ENCODE data around the gene SWAP70.

Gene SWAP70

GRCh38 chr11:9773524-9773923 lies 109.6 kb downstream of the SWAP70 start:
- Histone ChIP-seq H3K36me3 (ENCODE audit: insufficient read depth, low read length) (peaks cover 5% of the 10 kb centered on the region), H2AFZ (ENCODE audit: low read length, unreplicated experiment) (no peak overlapping the region), H3K27ac (ENCODE audit: low read depth, low read length) (no peak overlapping the region), H3K4me1 (ENCODE audit: control insufficient read depth, insufficient read depth, low read length, unreplicated experiment) (peaks cover 26% of the 10 kb centered on the region), H3K4me3 (ENCODE audit: low read depth, low read length) (no peak overlapping the region), H3K27me3 (ENCODE audit: insufficient read depth, low read length) (no peaks in the 10 kb centered on the region), H3K79me2 (ENCODE audit: control insufficient read depth, insufficient read depth, low read length, unreplicated experiment) (peaks cover 5% of the 10 kb centered on the region)

- Histone ChIP-seq H3K4me1 (ENCODE audit: control insufficient read depth, insufficient read depth, low read length, unreplicated experiment) (peaks cover 26% of the 10 kb centered on the region), H3K27ac (ENCODE audit: low read depth, low read length) (peak overlapping the region; percentile 74), H3K27me3 (ENCODE audit: insufficient read depth, low read length) (no peaks in the 10 kb centered on the region), H3K36me3 (ENCODE audit: insufficient read depth, low read length) (peaks cover 5% of the 10 kb centered on the region), H3K4me3 (ENCODE audit: low read depth, low read length) (no peak overlapping the region), H2AFZ (ENCODE audit: low read length, unreplicated experiment) (no peak overlapping the region), H3K79me2 (ENCODE audit: control insufficient read depth, insufficient read depth, low read length, unreplicated experiment) (peaks cover 5% of the 10 kb centered on the region)
Observed at GRCh38 chr11:9774109-9774508, 110.2 kb downstream of the SWAP70 start.

- peak overlapping the region; percentile 5; the same call in 1 of the 2 replicates for H3K4me3 ChIP-seq (ENCODE audit: low read depth, low read length)
- H3K27ac ChIP-seq (ENCODE audit: low read depth, low read length): peak overlapping the region; percentile 74
- H3K4me1 ChIP-seq (ENCODE audit: control insufficient read depth, insufficient read depth, low read length, unreplicated experiment): peaks cover 26% of the 10 kb centered on the region
- no peaks in the 10 kb centered on the region for H3K27me3 ChIP-seq (ENCODE audit: insufficient read depth, low read length)
- H2AFZ ChIP-seq (ENCODE audit: low read length, unreplicated experiment): no peak overlapping the region
- peaks cover 12% of the 10 kb centered on the region for H3K36me3 ChIP-seq (ENCODE audit: insufficient read depth, low read length)
- H3K79me2 ChIP-seq (ENCODE audit: control insufficient read depth, insufficient read depth, low read length, unreplicated experiment): peaks cover 5% of the 10 kb centered on the region
Observed at GRCh38 chr11:9774591-9775397, 110.9 kb downstream of the SWAP70 start.

GRCh38 chr11:9775398-9775779 lies 111.5 kb downstream of the SWAP70 start:
- peaks cover 5% of the 10 kb centered on the region for H3K79me2 ChIP-seq (ENCODE audit: control insufficient read depth, insufficient read depth, low read length, unreplicated experiment)
- no peak overlapping the region for H2AFZ ChIP-seq (ENCODE audit: low read length, unreplicated experiment)
- H3K27ac ChIP-seq (ENCODE audit: low read depth, low read length): peak overlapping the region; percentile 74
- peaks cover 26% of the 10 kb centered on the region for H3K4me1 ChIP-seq (ENCODE audit: control insufficient read depth, insufficient read depth, low read length, unreplicated experiment)
- peak overlapping the region; percentile 5; the same call in 1 of the 2 replicates for H3K4me3 ChIP-seq (ENCODE audit: low read depth, low read length)
- peaks cover 18% of the 10 kb centered on the region for H3K36me3 ChIP-seq (ENCODE audit: insufficient read depth, low read length)
- H3K27me3 ChIP-seq (ENCODE audit: insufficient read depth, low read length): no peaks in the 10 kb centered on the region

GRCh38 chr11:9776203-9776602 lies 112.3 kb downstream of the SWAP70 start:
- Histone ChIP-seq H3K4me3 (ENCODE audit: low read depth, low read length) (no peak overlapping the region), H3K27me3 (ENCODE audit: insufficient read depth, low read length) (no peaks in the 10 kb centered on the region), H2AFZ (ENCODE audit: low read length, unreplicated experiment) (no peak overlapping the region), H3K27ac (ENCODE audit: low read depth, low read length) (peak overlapping the region; percentile 74; the same call in 1 of the 2 replicates), H3K79me2 (ENCODE audit: control insufficient read depth, insufficient read depth, low read length, unreplicated experiment) (peaks cover 5% of the 10 kb centered on the region), H3K36me3 (ENCODE audit: insufficient read depth, low read length) (peaks cover 25% of the 10 kb centered on the region), H3K4me1 (ENCODE audit: control insufficient read depth, insufficient read depth, low read length, unreplicated experiment) (peaks cover 26% of the 10 kb centered on the region)

GRCh38 chr11:9777066-9777465 lies 113.2 kb downstream of the SWAP70 start:
- Histone ChIP-seq H3K27me3 (ENCODE audit: insufficient read depth, low read length) (no peaks in the 10 kb centered on the region), H3K27ac (ENCODE audit: low read depth, low read length) (no peak overlapping the region), H3K4me3 (ENCODE audit: low read depth, low read length) (no peak overlapping the region), H3K4me1 (ENCODE audit: control insufficient read depth, insufficient read depth, low read length, unreplicated experiment) (peaks cover 26% of the 10 kb centered on the region), H3K36me3 (ENCODE audit: insufficient read depth, low read length) (peaks cover 30% of the 10 kb centered on the region), H3K79me2 (ENCODE audit: control insufficient read depth, insufficient read depth, low read length, unreplicated experiment) (peaks cover 5% of the 10 kb centered on the region), H2AFZ (ENCODE audit: low read length, unreplicated experiment) (no peak overlapping the region)

- peaks cover 26% of the 10 kb centered on the region for H3K4me1 ChIP-seq (ENCODE audit: control insufficient read depth, insufficient read depth, low read length, unreplicated experiment)
- peaks cover 30% of the 10 kb centered on the region for H3K36me3 ChIP-seq (ENCODE audit: insufficient read depth, low read length)
- peaks cover 5% of the 10 kb centered on the region for H3K79me2 ChIP-seq (ENCODE audit: control insufficient read depth, insufficient read depth, low read length, unreplicated experiment)
- H3K27me3 ChIP-seq (ENCODE audit: insufficient read depth, low read length): no peaks in the 10 kb centered on the region
- no peak overlapping the region for H3K4me3 ChIP-seq (ENCODE audit: low read depth, low read length)
- no peak overlapping the region for H3K27ac ChIP-seq (ENCODE audit: low read depth, low read length)
- H2AFZ ChIP-seq (ENCODE audit: low read length, unreplicated experiment): no peak overlapping the region
Observed at GRCh38 chr11:9777525-9777924, 113.6 kb downstream of the SWAP70 start.

GRCh38 chr11:9780929-9781328 lies 117.1 kb downstream of the SWAP70 start:
- Histone ChIP-seq H3K79me2 (ENCODE audit: control insufficient read depth, insufficient read depth, low read length, unreplicated experiment) (peaks cover 5% of the 10 kb centered on the region), H3K36me3 (ENCODE audit: insufficient read depth, low read length) (peaks cover 35% of the 10 kb centered on the region), H3K4me3 (ENCODE audit: low read depth, low read length) (no peak overlapping the region), H3K27ac (ENCODE audit: low read depth, low read length) (no peak overlapping the region), H3K4me1 (ENCODE audit: control insufficient read depth, insufficient read depth, low read length, unreplicated experiment) (peaks cover 13% of the 10 kb centered on the region), H2AFZ (ENCODE audit: low read length, unreplicated experiment) (no peak overlapping the region), H3K27me3 (ENCODE audit: insufficient read depth, low read length) (no peaks in the 10 kb centered on the region)

- peaks cover 39% of the 10 kb centered on the region for H3K36me3 ChIP-seq (ENCODE audit: insufficient read depth, low read length)
- no peak overlapping the region for H2AFZ ChIP-seq (ENCODE audit: low read length, unreplicated experiment)
- no peak overlapping the region for H3K4me3 ChIP-seq (ENCODE audit: low read depth, low read length)
- H3K27ac ChIP-seq (ENCODE audit: low read depth, low read length): no peak overlapping the region
- no peaks in the 10 kb centered on the region for H3K79me2 ChIP-seq (ENCODE audit: control insufficient read depth, insufficient read depth, low read length, unreplicated experiment)
- H3K27me3 ChIP-seq (ENCODE audit: insufficient read depth, low read length): no peaks in the 10 kb centered on the region
- peaks cover 21% of the 10 kb centered on the region for H3K4me1 ChIP-seq (ENCODE audit: control insufficient read depth, insufficient read depth, low read length, unreplicated experiment)
Observed at GRCh38 chr11:9783986-9784385, 120.1 kb downstream of the SWAP70 start.

- H3K4me1 ChIP-seq (ENCODE audit: control insufficient read depth, insufficient read depth, low read length, unreplicated experiment): peaks cover 22% of the 10 kb centered on the region
- no peaks in the 10 kb centered on the region for H3K27me3 ChIP-seq (ENCODE audit: insufficient read depth, low read length)
- no peaks in the 10 kb centered on the region for H3K79me2 ChIP-seq (ENCODE audit: control insufficient read depth, insufficient read depth, low read length, unreplicated experiment)
- no peak overlapping the region for H3K4me3 ChIP-seq (ENCODE audit: low read depth, low read length)
- H3K27ac ChIP-seq (ENCODE audit: low read depth, low read length): no peak overlapping the region
- H3K36me3 ChIP-seq (ENCODE audit: insufficient read depth, low read length): peaks cover 34% of the 10 kb centered on the region
- H2AFZ ChIP-seq (ENCODE audit: low read length, unreplicated experiment): no peak overlapping the region
Observed at GRCh38 chr11:9784602-9785315, 120.9 kb downstream of the SWAP70 start.

GRCh38 chr11:9787260-9787659 lies 123.4 kb downstream of the SWAP70 start:
- Histone ChIP-seq H2AFZ (ENCODE audit: low read length, unreplicated experiment) (no peak overlapping the region), H3K36me3 (ENCODE audit: insufficient read depth, low read length) (peaks cover 19% of the 10 kb centered on the region), H3K79me2 (ENCODE audit: control insufficient read depth, insufficient read depth, low read length, unreplicated experiment) (no peaks in the 10 kb centered on the region), H3K27me3 (ENCODE audit: insufficient read depth, low read length) (no peaks in the 10 kb centered on the region), H3K4me3 (ENCODE audit: low read depth, low read length) (no peak overlapping the region), H3K27ac (ENCODE audit: low read depth, low read length) (peak overlapping the region; percentile 45), H3K4me1 (ENCODE audit: control insufficient read depth, insufficient read depth, low read length, unreplicated experiment) (peaks cover 22% of the 10 kb centered on the region)
